Hepatocyte (in vitro differentiated cells): ENCODE measurements around the gene NAT10. TPM values are rescaled to one million over a fixed set of nuclear protein-coding genes. Genes with fewer than 3 reads are reported as not detected.

ENCODE experiments used
- DNase-seq: peaks from one replicate; pipeline ENCODE4 v3.0.0-alpha.2; 2016; ENCODE audit warnings: low spot score
- H2AFZ ChIP-seq: fragments of 200-600 bp; sonication (generic); 2 replicates; pipeline ENCODE4 v1.6.0; 2016; ENCODE audit warnings: antibody characterized with exemption, mild to moderate bottlenecking
- H3K27ac ChIP-seq: fragments of 200-600 bp; sonication (generic); 2 replicates; pipeline ENCODE4 v1.5.1; 2016; ENCODE audit warnings: mild to moderate bottlenecking
- H3K27me3 ChIP-seq: fragments of 200-600 bp; sonication (generic); 2 replicates; pipeline ENCODE4 v1.6.1; 2016
- H3K36me3 ChIP-seq: fragments of 200-600 bp; sonication (generic); replicated peaks from 2 replicates; pipeline ENCODE4 v1.5.1; 2016; ENCODE audit warnings: low read depth; ENCODE audit not compliant: insufficient read depth
- H3K4me1 ChIP-seq: fragments of 200-600 bp; sonication (generic); 2 replicates; pipeline ENCODE4 v1.5.1; 2016; ENCODE audit warnings: mild to moderate bottlenecking, moderate library complexity; ENCODE audit not compliant: insufficient read depth
- H3K4me2 ChIP-seq: fragments of 200-600 bp; sonication (generic); 2 replicates; pipeline ENCODE4 v1.6.0; 2016
- H3K4me3 ChIP-seq: fragments of 200-600 bp; sonication (generic); 2 replicates; pipeline ENCODE4 v1.5.1; 2016; ENCODE audit warnings: mild to moderate bottlenecking
- H3K79me2 ChIP-seq: fragments of 200-600 bp; sonication (generic); 2 replicates; pipeline ENCODE4 v1.6.0; 2017; ENCODE audit warnings: mild to moderate bottlenecking
- H3K9me2 ChIP-seq: fragments of 200-600 bp; sonication (generic); replicated peaks from 2 replicates; pipeline ENCODE4 v1.6.0; 2017; ENCODE audit warnings: mild to moderate bottlenecking; ENCODE audit not compliant: insufficient read depth
- H3K9me3 ChIP-seq: fragments of 200-600 bp; sonication (generic); 2 replicates; pipeline ENCODE4 v1.5.1; 2016; ENCODE audit warnings: low read depth, mild to moderate bottlenecking
- H4K20me1 ChIP-seq: fragments of 200-600 bp; sonication (generic); 2 replicates; pipeline ENCODE4 v1.6.0; 2016; ENCODE audit warnings: mild to moderate bottlenecking; ENCODE audit not compliant: insufficient read depth, poor library complexity, severe bottlenecking
- CTCF ChIP-seq: fragments of 200-600 bp; sonication (generic); IDR thresholded peaks from 2 replicates; pipeline ENCODE4 v1.5.1; 2016; ENCODE audit warnings: antibody characterized with exemption, mild to moderate bottlenecking; ENCODE audit not compliant: poor library complexity
- EZH2 ChIP-seq: fragments of 200-600 bp; sonication (generic); IDR thresholded peaks from 2 replicates; pipeline ENCODE4 v1.6.1; 2016; ENCODE audit warnings: antibody characterized with exemption, mild to moderate bottlenecking, borderline replicate concordance
- EZH2phosphoT487 ChIP-seq: fragments of 200-600 bp; sonication (generic); IDR thresholded peaks from one replicate; pipeline ENCODE4 v1.6.1; 2018; ENCODE audit warnings: antibody characterized with exemption, mild to moderate bottlenecking, low read depth, moderate library complexity; ENCODE audit not compliant: unreplicated experiment, severe bottlenecking
- WGBS: methylation state at CpG from one replicate; pipeline ENCODE4 v1.1.6; 2016; ENCODE audit warnings: low lambda C conversion rate; ENCODE audit errors: missing lambda C conversion rate; 5-methylcytosine and 5-hydroxymethylcytosine counted together
- polyA plus RNA-seq: library from polyadenylated mRNA; unstranded; fragments of >200 nt; fragmentation: Nextera tagmentation; extraction: Ambion mirVana; gene quantifications from 2 replicates; pipeline ENCODE4 v1.2.1, GENCODE V29; 2016
- total RNA-seq: library from RNA; depleted of rRNA; stranded (reverse); fragments of >200 nt; gene quantifications from 2 replicates; pipeline ENCODE4 v1.2.3, GENCODE V29; 2014

The NAT10 gene
- total and polyA plus RNA-seq, 2 experiments from 2014 or later: 18.3 to 20.5 TPM

GRCh38 chr11:34176751-34177209 is 71.4 kb downstream of the NAT10 start:
- Histone ChIP-seq H3K79me2 (no peaks in the 10 kb centered on the region), H3K27ac (no peak overlapping the region), H3K36me3 (no peaks in the 10 kb centered on the region), H3K4me1 (peaks cover 31% of the 10 kb centered on the region), H3K9me3 (no peaks in the 10 kb centered on the region), H2AFZ (no peak overlapping the region), H3K4me3 (no peak overlapping the region), H4K20me1 (no peaks in the 10 kb centered on the region), H3K4me2 (no peak overlapping the region), H3K9me2 (no peaks in the 10 kb centered on the region), H3K27me3 (no peaks in the 10 kb centered on the region)
- TF ChIP-seq CTCF: no peak
- no peak for TF ChIP-seq EZH2phosphoT487
- no peak for TF ChIP-seq EZH2
- 32% methylated on average over 2 of the region's 2 CpGs for WGBS
- no peak for DNase-seq

GRCh38 chr11:34178209-34178821 is 72.9 kb downstream of the NAT10 start:
- Histone ChIP-seq H3K9me3 (no peaks in the 10 kb centered on the region), H3K27me3 (no peaks in the 10 kb centered on the region), H3K4me1 (peaks cover 36% of the 10 kb centered on the region), H3K27ac (no peak overlapping the region), H2AFZ (no peak overlapping the region), H3K4me2 (no peak overlapping the region), H3K9me2 (no peaks in the 10 kb centered on the region), H3K79me2 (no peaks in the 10 kb centered on the region), H4K20me1 (no peaks in the 10 kb centered on the region), H3K36me3 (no peaks in the 10 kb centered on the region), H3K4me3 (no peak overlapping the region)
- DNase-seq: no peak
- WGBS: 94% methylated on average over 10 of the region's 10 CpGs
- TF ChIP-seq EZH2phosphoT487 (no peak), CTCF (no peak), EZH2 (no peak)

- DNase-seq: no peak
- H3K36me3 ChIP-seq: no peaks in the 10 kb centered on the region
- H3K27me3 ChIP-seq: no peaks in the 10 kb centered on the region
- H3K4me3 ChIP-seq: no peak overlapping the region
- no peaks in the 10 kb centered on the region for H3K9me3 ChIP-seq
- no peaks in the 10 kb centered on the region for H3K9me2 ChIP-seq
- H3K4me1 ChIP-seq: peaks cover 36% of the 10 kb centered on the region
- no peak overlapping the region for H2AFZ ChIP-seq
- no peaks in the 10 kb centered on the region for H3K79me2 ChIP-seq
- no peak for TF ChIP-seq EZH2
- no peak for TF ChIP-seq CTCF
- no peak for TF ChIP-seq EZH2phosphoT487
- H4K20me1 ChIP-seq: no peaks in the 10 kb centered on the region
- H3K4me2 ChIP-seq: no peak overlapping the region
- H3K27ac ChIP-seq: no peak overlapping the region
- 91% methylated on average over 9 of the region's 9 CpGs for WGBS
Observed at GRCh38 chr11:34179026-34179675, 73.7 kb downstream of the NAT10 start.
